HL-60 (cell line): ENCODE results near the gene FHDC1.

Experiments used
- CTCF ChIP-seq: IDR thresholded peaks from one replicate; pipeline ENCODE4 v1.5.1; 2011; ENCODE audit warnings: low read length, control low read depth, inconsistent platforms; ENCODE audit not compliant: insufficient read depth
- POLR2AphosphoS5 ChIP-seq: IDR thresholded peaks from 2 replicates; pipeline ENCODE4 v1.6.1; 2012; ENCODE audit warnings: low read depth
- TF ChIP-seq, protein P1 (sequence below): IDR thresholded peaks from 2 replicates; pipeline ENCODE4 v1.6.1; 2012; ENCODE audit warnings: low read depth; ENCODE audit not compliant: insufficient replicate concordance

DNA sequence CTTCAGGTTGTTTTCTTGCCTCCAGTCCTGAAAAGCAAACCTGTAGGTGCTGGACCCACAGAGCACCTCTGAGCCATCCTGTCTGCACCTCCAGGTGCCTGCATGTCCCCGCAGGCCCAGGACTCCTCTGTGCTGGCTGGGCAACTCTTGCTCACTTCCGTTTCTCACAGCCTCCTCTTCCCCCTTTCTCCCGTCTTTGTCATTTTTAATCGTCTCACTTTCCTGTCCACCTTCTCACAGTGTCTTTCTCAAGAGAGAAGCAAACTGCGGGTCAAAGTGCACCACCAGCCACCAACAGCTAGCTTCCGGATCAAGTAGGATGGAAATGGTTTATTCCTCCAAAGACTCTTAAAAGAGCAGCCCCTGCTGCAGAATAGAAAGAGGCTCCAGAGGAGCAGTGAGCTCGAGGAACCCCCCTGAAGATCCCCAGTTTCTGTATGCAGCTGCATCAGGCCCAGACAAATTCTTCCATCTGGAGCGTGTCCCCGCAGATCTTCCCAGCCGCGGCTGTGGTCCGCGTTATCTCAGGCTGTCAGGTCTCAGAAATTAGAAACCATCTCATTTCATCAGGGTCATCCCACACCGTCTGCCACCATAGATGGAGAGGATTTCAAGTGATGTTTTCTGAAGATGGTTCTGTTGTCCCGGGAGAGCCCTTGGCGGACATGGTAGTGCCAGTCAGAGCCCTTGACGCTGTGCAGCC is 87.7 kb downstream of the FHDC1 start:
- no peak for TF ChIP-seq CTCF
- TF ChIP-seq, protein P1, sequence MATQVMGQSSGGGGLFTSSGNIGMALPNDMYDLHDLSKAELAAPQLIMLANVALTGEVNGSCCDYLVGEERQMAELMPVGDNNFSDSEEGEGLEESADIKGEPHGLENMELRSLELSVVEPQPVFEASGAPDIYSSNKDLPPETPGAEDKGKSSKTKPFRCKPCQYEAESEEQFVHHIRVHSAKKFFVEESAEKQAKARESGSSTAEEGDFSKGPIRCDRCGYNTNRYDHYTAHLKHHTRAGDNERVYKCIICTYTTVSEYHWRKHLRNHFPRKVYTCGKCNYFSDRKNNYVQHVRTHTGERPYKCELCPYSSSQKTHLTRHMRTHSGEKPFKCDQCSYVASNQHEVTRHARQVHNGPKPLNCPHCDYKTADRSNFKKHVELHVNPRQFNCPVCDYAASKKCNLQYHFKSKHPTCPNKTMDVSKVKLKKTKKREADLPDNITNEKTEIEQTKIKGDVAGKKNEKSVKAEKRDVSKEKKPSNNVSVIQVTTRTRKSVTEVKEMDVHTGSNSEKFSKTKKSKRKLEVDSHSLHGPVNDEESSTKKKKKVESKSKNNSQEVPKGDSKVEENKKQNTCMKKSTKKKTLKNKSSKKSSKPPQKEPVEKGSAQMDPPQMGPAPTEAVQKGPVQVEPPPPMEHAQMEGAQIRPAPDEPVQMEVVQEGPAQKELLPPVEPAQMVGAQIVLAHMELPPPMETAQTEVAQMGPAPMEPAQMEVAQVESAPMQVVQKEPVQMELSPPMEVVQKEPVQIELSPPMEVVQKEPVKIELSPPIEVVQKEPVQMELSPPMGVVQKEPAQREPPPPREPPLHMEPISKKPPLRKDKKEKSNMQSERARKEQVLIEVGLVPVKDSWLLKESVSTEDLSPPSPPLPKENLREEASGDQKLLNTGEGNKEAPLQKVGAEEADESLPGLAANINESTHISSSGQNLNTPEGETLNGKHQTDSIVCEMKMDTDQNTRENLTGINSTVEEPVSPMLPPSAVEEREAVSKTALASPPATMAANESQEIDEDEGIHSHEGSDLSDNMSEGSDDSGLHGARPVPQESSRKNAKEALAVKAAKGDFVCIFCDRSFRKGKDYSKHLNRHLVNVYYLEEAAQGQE: no peak
- no peak for TF ChIP-seq POLR2AphosphoS5
